HFF-Myc (cell line): ENCODE measurements around the gene SV2B.

ENCODE experiments used
- DNase-seq: peaks from one replicate; pipeline ENCODE4 v3.0.0-alpha.2; 2011; ENCODE audit warnings: low read depth; ENCODE audit errors: extremely low read depth
- H3K4me3 ChIP-seq: replicated peaks from 2 replicates; pipeline ENCODE4 v1.5.1; 2011; ENCODE audit warnings: low read depth, mild to moderate bottlenecking, control low read depth, low read length
- CTCF ChIP-seq: IDR thresholded peaks from 2 replicates; pipeline ENCODE4 v1.5.1; 2012; ENCODE audit warnings: mild to moderate bottlenecking, low read depth, low read length, control low read depth; ENCODE audit errors: missing control alignments

The SV2B gene

GRCh38 chr15:91290553-91290952 is 190.5 kb downstream of the SV2B start:
- H3K4me3 ChIP-seq: no peak overlapping the region
- DNase-seq: no peak
- no peak for TF ChIP-seq CTCF

DNA sequence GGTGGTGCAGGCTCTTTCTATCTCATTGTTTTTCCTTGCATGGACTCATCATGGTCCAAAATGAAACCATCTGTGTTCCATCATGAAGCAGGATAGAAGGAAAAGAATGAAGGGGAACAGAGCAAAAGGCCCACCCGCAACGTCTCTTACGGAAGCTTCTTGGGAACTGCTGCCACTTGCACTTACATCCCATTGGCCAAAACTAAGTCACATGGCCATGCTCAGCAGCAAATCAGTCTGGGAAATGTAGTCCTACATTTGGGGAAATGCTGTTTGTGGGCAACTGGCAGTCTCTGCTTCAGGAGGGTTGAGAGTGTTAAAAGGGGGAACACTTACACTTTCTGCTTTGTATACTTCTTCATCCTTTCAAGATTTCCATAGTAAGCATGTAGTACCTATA is 191.6 kb downstream of the SV2B start:
- no peak overlapping the region for H3K4me3 ChIP-seq
- no peak for TF ChIP-seq CTCF
- no peak for DNase-seq

- DNase-seq: no peak
- no peak for TF ChIP-seq CTCF
- H3K4me3 ChIP-seq: no peak overlapping the region
Observed at GRCh38 chr15:91294344-91294743, 194.3 kb downstream of the SV2B start.

DNA sequence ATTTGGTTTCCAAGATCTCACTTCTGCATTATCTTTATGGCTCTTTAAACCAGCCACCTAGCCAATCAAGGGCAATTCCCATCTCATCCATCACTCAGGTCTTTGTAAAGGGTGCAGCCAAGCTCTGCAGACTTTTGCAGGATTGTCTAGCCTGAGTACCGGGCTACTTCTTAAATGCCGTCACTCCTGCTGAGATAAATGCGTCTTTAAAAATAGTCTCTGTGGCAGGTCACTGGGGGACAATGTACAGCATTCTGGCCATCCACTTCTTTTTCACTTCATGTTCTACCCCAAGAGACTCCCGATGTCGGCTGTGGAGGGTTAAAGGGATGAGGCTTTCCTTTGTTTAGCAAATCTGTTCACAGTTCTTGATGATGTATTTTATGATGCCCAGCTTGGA is 194.7 kb downstream of the SV2B start:
- no peak overlapping the region for H3K4me3 ChIP-seq
- TF ChIP-seq CTCF: no peak

DNA sequence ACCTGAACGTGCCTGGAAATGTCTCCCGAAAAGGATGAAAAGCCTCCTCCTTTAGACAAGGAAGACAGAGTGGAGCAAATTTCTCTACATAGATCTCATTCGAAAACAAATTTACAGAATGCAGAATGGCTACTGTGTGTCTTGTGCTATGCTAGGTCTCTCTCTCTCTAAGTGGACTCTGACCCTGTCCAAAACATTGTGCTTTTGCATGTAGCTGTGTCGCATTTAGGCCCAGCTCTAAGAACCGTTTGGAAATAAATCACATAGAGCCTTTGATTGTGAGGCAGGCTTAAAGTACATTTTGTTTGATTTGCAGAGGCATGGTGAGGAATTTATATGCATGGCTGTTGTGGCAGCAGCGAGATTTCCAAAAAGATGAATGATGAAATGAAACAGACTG is 198.0 kb downstream of the SV2B start:
- no peak for TF ChIP-seq CTCF
- H3K4me3 ChIP-seq: no peak overlapping the region
- DNase-seq: no peak

More for the DNA sequence above, 194.7 kb downstream of the SV2B start:
- DNase-seq: no peak

DNA sequence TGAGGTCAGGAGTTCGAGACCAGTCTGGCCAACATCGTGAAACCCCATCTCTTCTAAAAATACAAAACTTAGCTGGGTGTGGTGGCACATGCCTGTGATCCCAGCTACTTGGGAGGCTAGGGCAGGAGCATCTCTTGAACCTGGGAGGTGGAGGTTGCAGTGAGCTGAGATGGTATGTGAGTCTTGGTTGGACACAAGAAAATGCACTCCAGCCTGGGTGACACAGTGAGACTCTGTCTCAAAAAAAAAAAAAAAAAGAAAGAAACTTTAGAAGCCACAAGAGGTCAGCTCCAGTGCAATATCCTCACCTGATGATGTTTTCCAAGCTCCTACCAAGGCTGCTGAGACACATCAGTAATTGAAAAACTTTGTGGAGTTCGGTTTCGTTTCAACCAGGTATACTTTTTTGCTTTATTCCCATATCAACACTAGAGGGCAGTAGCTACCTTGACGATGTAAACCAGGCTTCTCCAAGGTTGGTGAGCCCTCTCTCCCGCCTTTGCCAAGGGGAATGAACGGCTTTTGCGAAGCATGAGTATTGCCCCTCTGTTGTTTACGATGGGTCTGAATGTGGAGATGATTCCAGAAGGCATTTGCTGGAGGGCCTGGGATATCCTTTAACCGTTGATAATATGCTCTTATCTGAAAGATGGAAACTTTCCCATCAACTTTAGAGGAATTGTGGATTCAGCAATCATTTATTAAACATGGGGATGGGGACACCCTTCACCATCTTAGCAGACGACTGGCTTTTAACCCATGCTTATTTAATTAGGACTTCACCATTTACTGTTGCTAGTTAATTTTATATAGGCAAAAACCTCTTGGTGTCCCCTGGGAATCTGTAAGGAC is 202.8 kb downstream of the SV2B start:
- H3K4me3 ChIP-seq: no peak overlapping the region
- peak; percentile 24 for DNase-seq
- peak; percentile 62 for TF ChIP-seq CTCF
